ENCODE measurements around the gene GBP2.
A peak's percentile ranks its signal among the peaks of the same experiment; 100 is the strongest.

GRCh38 chr1:89085781-89086180, 40.1 kb downstream of the GBP2 start:
- TF ChIP-seq SMC3 (IDR thresholded peaks at IDR 0.05; ENCODE audit: low read depth, low read length) (peak; percentile 92), CTCF (IDR thresholded peaks at IDR 0.05) (peak; percentile 83), EP300 (IDR thresholded peaks at IDR 0.05; ENCODE audit: borderline replicate concordance in 1 of 2, low read depth in 1 of 2, low read length in 1 of 2) (no peak), RAD21 (IDR thresholded peaks at IDR 0.05; ENCODE audit: low read length) (peak; percentile 92), FOXM1 (IDR thresholded peaks at IDR 0.05; ENCODE audit: low read depth) (no peak), RFX5 (IDR thresholded peaks at IDR 0.05; ENCODE audit: low read length) (no peak), MAX (IDR thresholded peaks at IDR 0.05; ENCODE audit: low read depth) (no peak), TEAD4 (IDR thresholded peaks at IDR 0.05; ENCODE audit: borderline replicate concordance, insufficient read depth) (no peak)
- TF ChIP-seq, protein P1, sequence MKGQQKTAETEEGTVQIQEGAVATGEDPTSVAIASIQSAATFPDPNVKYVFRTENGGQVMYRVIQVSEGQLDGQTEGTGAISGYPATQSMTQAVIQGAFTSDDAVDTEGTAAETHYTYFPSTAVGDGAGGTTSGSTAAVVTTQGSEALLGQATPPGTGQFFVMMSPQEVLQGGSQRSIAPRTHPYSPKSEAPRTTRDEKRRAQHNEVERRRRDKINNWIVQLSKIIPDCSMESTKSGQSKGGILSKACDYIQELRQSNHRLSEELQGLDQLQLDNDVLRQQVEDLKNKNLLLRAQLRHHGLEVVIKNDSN (IDR thresholded peaks at IDR 0.05; ENCODE audit: borderline replicate concordance, low read depth): no peak

Measured in SK-N-SH (cell line).